ENCODE results near the gene GLB1L3. TPM values are rescaled to one million over a fixed set of nuclear protein-coding genes. Genes with fewer than 3 reads are reported as not detected.

The GLB1L3 gene
- total RNA-seq, 1 donor from 2014 or later = not detected

DNA sequence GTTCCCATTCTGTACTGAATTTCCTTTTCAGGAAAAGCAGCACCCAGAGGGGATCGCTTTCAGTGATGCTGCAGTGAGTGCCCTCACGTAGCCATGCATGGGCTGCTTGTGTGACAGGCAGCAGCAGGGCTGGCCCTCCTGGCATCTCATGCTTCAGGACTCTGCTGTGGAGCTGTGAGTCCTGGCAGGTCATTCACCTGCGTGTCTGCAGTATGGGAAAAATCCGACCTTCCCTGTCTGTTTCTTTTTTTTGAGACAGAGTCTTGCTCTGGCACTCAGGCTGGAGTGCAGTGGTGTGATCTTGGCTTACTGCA, 69.0 kb downstream of the GLB1L3 start:
- no peak overlapping the region for H3K27ac ChIP-seq (replicated peaks)
- DNase-seq = no peak
- no peaks in the 10 kb centered on the region for H3K9me3 ChIP-seq (replicated peaks)
- TF ChIP-seq, protein P1, sequence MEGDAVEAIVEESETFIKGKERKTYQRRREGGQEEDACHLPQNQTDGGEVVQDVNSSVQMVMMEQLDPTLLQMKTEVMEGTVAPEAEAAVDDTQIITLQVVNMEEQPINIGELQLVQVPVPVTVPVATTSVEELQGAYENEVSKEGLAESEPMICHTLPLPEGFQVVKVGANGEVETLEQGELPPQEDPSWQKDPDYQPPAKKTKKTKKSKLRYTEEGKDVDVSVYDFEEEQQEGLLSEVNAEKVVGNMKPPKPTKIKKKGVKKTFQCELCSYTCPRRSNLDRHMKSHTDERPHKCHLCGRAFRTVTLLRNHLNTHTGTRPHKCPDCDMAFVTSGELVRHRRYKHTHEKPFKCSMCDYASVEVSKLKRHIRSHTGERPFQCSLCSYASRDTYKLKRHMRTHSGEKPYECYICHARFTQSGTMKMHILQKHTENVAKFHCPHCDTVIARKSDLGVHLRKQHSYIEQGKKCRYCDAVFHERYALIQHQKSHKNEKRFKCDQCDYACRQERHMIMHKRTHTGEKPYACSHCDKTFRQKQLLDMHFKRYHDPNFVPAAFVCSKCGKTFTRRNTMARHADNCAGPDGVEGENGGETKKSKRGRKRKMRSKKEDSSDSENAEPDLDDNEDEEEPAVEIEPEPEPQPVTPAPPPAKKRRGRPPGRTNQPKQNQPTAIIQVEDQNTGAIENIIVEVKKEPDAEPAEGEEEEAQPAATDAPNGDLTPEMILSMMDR (IDR thresholded peaks at IDR 0.05; ENCODE audit: borderline replicate concordance) = no peak
- no peak overlapping the region for H3K4me3 ChIP-seq
- peaks cover 73% of the 10 kb centered on the region for H3K27me3 ChIP-seq (ENCODE audit: low read depth)
- H3K36me3 ChIP-seq = no peaks in the 10 kb centered on the region
- no peaks in the 10 kb centered on the region for H3K4me1 ChIP-seq
- intact Hi-C loops (cut with micrococcal nuclease) = no loop called here

DNA sequence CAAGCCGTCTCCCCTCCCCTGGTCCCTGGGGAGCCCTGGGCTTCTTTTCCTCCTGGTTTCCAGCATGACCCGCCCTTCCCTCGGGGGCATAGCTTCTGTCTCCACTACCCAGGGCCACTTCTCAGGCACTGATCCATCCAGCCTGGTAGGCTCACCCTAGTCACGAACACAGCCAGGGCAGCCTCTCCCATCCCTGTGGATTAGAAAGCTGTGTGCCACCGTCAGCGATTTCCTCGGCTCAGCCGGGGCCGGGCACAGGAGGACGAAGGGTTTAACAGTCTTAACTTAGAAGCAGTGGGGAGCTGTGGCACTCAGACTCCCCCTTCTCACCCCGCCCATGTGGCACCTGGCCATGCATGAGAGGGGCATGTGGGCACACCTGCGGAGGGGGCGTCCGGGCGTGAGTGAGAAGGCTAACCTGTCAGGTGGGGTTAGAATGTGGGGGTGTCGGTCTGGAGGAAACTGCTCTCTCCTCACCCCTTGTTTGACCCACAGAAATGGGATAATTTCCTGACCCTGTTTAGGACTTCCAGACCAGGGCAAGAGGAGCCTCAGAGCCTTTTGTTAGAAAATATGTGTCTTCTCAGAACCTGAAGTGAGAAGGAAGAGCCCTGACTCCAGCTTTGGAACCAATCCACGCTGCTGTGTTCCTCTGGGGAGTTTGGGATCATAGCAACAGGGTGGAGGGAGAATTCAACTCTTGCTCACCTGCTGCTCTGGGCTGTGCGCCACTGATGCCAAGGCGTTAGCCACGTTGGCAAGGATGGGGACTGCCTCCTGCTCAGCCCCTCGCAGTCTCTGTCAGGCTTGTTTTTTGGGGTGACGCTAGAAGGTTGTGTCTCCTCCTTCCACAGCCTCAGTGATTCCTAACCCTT, 70.2 kb downstream of the GLB1L3 start:
- no peak overlapping the region for H3K4me3 ChIP-seq
- no peak overlapping the region for H3K27ac ChIP-seq (replicated peaks)
- no peak for DNase-seq
- intact Hi-C loops (cut with micrococcal nuclease) = no loop called here
- H3K4me1 ChIP-seq = no peaks in the 10 kb centered on the region
- TF ChIP-seq, protein P1 (IDR thresholded peaks at IDR 0.05; ENCODE audit: borderline replicate concordance) = no peak
- H3K36me3 ChIP-seq = no peaks in the 10 kb centered on the region
- H3K9me3 ChIP-seq (replicated peaks) = no peaks in the 10 kb centered on the region
- peaks cover 73% of the 10 kb centered on the region for H3K27me3 ChIP-seq (ENCODE audit: low read depth)

DNA sequence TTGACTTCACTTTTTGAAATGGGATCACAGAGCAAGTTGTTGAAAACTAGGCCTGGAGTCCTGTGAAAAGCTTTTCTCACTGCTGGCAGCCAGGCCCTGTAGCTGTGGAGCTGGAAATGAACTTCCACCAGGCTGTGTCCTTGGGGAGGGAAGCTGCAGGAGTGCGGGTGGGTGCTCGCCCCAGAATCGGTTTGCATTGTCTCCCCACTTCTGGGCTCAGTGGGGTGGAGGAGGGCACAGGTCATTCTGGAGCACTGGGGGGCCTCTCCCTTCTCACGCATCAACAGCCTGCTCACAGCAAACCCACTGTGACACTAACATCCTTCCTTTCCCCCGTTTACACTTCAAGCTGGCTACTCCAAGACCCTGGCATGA, 70.8 kb downstream of the GLB1L3 start:
- Histone ChIP-seq H3K4me3 (no peak overlapping the region), H3K9me3 (replicated peaks) (no peaks in the 10 kb centered on the region), H3K27ac (replicated peaks) (no peak overlapping the region), H3K36me3 (no peaks in the 10 kb centered on the region), H3K27me3 (ENCODE audit: low read depth) (peaks cover 67% of the 10 kb centered on the region), H3K4me1 (no peaks in the 10 kb centered on the region)
- DNase-seq = no peak
- TF ChIP-seq, protein P1 (IDR thresholded peaks at IDR 0.05; ENCODE audit: borderline replicate concordance) = no peak
- intact Hi-C loops (cut with micrococcal nuclease) = no loop called here

DNA sequence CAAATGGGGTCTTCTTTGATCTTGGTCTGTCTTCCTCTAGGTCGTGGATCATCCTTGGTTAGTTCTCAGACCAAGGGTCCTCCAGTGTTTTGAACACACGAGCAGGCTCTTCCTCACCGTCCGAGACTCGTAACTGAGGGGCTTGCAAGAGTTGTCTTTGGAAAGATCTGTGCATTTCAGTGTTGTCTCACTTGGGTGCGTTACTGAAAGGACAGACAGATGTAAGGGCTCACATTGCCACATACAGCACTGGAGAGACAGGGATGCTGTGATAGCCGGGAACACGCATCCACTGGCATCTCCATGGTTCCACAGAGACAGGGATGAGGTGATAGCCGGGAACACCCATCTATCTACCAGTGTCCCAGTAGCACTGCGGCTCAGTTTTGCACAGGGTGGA, 71.3 kb downstream of the GLB1L3 start:
- H3K9me3 ChIP-seq (replicated peaks) = no peaks in the 10 kb centered on the region
- no peaks in the 10 kb centered on the region for H3K4me1 ChIP-seq
- intact Hi-C loops (cut with micrococcal nuclease) = no loop called here
- no peaks in the 10 kb centered on the region for H3K36me3 ChIP-seq
- no peak for DNase-seq
- H3K4me3 ChIP-seq = no peak overlapping the region
- TF ChIP-seq, protein P1 (IDR thresholded peaks at IDR 0.05; ENCODE audit: borderline replicate concordance) = no peak
- peaks cover 62% of the 10 kb centered on the region for H3K27me3 ChIP-seq (ENCODE audit: low read depth)
- no peak overlapping the region for H3K27ac ChIP-seq (replicated peaks)

DNA sequence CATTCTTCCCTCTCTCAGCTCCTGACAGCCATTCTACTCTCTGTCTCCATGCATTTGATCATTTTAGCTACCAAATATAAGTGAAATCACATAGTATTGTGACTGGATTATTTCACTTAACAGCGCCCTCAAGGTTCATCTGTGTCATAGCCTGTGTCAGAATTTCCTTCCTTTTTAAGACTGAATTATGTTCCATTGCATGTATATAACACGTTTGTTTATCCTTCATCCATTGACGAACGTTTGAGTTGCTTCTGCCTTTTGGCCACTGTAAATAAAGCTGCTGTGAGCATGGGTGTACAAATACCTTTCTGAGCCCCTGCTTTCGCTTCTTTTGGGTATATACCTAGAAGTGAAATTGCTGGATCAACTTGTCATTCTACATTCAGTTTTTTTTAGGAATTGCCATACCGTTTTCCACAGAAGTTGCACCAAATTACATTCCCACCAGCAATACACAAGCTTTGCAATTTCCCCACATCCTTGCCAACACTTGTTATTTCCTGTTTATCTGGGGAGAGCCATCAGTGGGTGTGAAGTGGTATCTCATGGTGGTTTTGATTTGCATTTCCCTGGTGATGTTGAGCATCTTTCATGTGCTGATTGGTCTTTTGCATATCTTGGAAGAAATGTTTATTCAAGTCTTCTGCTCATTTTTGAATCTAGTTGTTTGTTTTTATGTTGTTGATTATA, 73.1 kb downstream of the GLB1L3 start:
- peaks cover 13% of the 10 kb centered on the region for H3K9me3 ChIP-seq (replicated peaks)
- TF ChIP-seq, protein P1 (IDR thresholded peaks at IDR 0.05; ENCODE audit: borderline replicate concordance) = no peak
- H3K4me3 ChIP-seq = no peak overlapping the region
- no peak for DNase-seq
- H3K27me3 ChIP-seq (ENCODE audit: low read depth) = peaks cover 58% of the 10 kb centered on the region
- intact Hi-C loops (cut with micrococcal nuclease) = no loop called here
- no peaks in the 10 kb centered on the region for H3K4me1 ChIP-seq
- H3K27ac ChIP-seq (replicated peaks) = no peak overlapping the region
- no peaks in the 10 kb centered on the region for H3K36me3 ChIP-seq

Measured in left ventricle myocardium inferior (tissue), 1 donor.